KBM-7 (cell line): ENCODE data around the gene PCSK5.
A peak's percentile ranks its signal among the peaks of the same experiment; 100 is the strongest.

Experiments
- DNase-seq: peaks from one replicate; pipeline ENCODE4 v3.0.0-alpha.2; 2015
- in situ Hi-C: fragments of 300-500 bp; cut with MboI; formaldehyde crosslinking; loops from 2 replicates; pipeline ENCODE4 v1.14.3; 2020; ENCODE audit warnings: low sequenced_read_pairs, low pct_unique_long_range_greater_than_20kb, mixed read lengths

The PCSK5 gene

GRCh38 chr9:76153339-76153738, 262.9 kb downstream of the PCSK5 start:
- DNase-seq = no peak
- in situ Hi-C loops = no loop called here

DNA sequence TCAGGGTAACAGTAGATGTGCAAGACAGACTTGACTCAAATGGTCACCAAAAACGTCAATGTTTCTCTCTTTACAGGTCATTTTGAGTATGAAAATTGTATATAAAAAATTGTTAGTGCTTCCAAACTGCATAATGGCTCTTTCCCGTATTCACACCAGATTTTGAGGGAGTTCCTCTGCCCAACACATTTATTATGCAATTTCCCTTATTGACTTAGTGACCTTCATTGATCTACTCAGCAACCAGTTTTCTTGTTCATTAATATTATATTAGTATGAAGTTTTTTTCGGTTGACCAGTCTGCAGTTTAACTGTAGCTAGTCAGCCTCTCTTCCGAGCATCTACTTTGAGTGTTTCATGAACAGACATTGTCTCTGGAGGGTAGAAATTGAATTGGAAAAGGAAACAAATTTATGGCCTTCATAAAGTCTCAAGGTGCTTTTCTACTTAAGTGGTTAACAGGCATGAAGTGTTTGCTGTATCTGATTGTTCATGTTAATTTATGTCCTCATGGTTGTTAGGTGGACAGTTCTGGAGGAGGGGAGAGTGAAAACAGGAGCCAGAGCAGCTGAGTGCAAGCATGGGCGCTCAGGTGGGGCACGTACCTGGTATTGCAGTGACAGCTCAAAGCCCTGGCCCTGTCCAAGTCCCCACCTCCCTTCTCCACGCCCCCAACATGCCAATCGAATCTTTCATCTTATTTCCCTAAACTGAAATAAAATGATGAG, 263.6 kb downstream of the PCSK5 start:
- in situ Hi-C loops = no loop called here
- no peak for DNase-seq

- in situ Hi-C loops = no loop called here
Observed at GRCh38 chr9:76155361-76155760, 264.9 kb downstream of the PCSK5 start.

DNA sequence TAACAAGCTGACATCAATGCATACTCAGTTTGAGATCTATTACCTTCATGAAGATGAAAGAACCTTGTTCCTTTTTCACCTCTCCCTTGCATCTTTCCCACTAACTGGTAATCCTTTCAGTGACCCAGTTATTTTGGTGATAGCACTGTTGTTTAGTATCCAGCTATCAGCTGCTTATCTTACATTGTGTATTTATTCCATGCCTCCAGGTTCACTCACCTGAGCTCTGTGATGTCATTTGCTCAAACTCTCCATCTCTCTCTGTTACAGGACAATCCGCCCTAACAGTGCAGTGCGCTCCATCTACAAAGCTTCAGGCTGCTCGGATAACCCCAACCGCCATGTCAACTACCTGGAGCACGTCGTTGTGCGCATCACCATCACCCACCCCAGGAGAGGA, 268.2 kb downstream of the PCSK5 start:
- no peak for DNase-seq
- in situ Hi-C loops = no loop called here

More at GRCh38 chr9:76155361-76155760, 264.9 kb downstream of the PCSK5 start:
- no peak for DNase-seq

GRCh38 chr9:76159293-76159926, 268.9 kb downstream of the PCSK5 start:
- in situ Hi-C loops = no loop called here
- no peak for DNase-seq

GRCh38 chr9:76161106-76161505, 270.6 kb downstream of the PCSK5 start:
- no peak for DNase-seq
- in situ Hi-C loops = no loop called here

- DNase-seq = no peak
- in situ Hi-C loops = no loop called here
Observed at GRCh38 chr9:76161541-76161940, 271.1 kb downstream of the PCSK5 start.

GRCh38 chr9:76162086-76162730, 271.7 kb downstream of the PCSK5 start:
- no peak for DNase-seq
- in situ Hi-C loops = no loop called here

- in situ Hi-C loops = no loop called here
- DNase-seq = no peak
Observed at GRCh38 chr9:76162751-76163500, 272.5 kb downstream of the PCSK5 start.

- peak; percentile 13 for DNase-seq
- in situ Hi-C loops = no loop called here
Observed at GRCh38 chr9:76166526-76166925, 276.1 kb downstream of the PCSK5 start.

- DNase-seq = no peak
- in situ Hi-C loops = no loop called here
Observed at GRCh38 chr9:76176171-76176570, 285.7 kb downstream of the PCSK5 start.

DNA sequence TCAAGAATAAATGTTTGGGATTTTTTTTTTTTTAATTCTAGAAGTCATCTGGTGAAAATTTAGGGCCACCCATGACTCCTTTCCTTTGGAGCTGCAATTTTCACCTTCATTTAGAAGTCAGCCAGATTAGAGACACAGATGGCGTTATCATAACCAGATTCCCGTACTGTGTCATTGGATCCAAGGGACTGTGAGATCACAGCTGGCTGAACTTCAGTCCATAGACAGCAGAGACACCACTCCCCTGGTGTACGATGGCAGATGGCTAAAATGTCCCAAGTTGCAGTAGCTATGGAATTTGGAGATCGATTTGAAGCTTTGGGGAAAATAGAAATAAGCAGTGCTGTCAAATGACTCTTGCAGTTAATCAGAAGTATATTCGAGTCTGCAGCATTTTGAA, 287.5 kb downstream of the PCSK5 start:
- DNase-seq = no peak
- in situ Hi-C loops = no loop called here

DNA sequence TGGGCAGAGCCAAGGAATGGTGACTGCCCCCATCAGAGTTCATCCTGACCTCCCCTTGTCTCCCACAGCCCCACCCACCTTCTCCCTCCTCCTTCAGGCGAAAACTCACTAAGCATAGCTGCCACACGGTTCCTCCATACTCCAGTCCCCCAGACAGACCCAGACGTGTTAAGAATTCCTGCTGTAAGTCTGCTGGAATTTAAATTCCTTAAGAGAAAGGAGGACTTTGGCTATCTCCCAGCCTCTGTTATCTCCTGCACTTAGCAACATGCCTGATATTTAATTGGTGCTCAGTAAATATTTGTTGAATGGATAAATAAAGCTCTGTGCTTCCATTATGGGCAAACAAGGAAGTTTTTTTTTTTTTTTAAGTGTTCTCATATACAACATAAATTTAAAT, 290.1 kb downstream of the PCSK5 start:
- in situ Hi-C loops = no loop called here
- DNase-seq = no peak

- no peak for DNase-seq
- in situ Hi-C loops = no loop called here
Observed at GRCh38 chr9:76181020-76181641, 290.7 kb downstream of the PCSK5 start.

- in situ Hi-C loops = no loop called here
- DNase-seq = no peak
Observed at GRCh38 chr9:76181781-76182180, 291.3 kb downstream of the PCSK5 start.

DNA sequence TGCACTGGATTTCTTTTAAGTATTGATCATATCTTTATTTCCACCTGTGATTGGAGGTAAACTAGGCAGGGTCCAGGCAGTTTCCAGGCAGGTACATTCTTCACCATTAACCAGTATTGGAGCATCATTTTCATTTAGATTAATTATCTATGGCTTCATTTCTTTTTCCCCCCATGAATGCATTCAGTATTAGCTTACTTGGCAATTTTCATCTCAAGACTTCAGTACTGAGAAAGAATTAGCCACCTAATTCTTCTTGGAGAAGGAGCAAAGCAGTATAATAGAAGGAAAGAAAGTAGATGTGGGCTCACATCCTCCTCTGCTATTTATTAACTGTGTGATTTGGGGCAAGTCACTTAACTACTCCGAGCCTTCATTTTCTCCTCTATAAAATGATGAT, 295.0 kb downstream of the PCSK5 start:
- no peak for DNase-seq
- in situ Hi-C loops = no loop called here

DNA sequence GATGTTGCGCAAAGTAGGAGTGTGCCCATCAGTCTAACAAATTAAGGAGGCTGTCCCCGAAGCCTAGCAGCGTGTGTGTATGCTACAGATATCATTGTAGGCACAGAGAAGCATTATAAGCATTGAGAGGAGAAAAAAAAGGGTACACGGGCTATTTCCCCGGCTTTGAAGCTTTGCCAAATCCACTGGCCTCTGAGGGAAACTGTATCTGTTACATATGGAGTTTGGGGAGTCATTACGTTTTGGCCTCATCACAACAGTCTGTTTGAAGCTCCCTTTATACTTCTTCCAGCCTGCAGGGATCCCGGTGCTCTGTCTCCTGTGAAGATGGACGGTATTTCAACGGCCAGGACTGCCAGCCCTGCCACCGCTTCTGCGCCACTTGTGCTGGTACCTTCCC, 297.8 kb downstream of the PCSK5 start:
- in situ Hi-C loops = no loop called here
- no peak for DNase-seq

DNA sequence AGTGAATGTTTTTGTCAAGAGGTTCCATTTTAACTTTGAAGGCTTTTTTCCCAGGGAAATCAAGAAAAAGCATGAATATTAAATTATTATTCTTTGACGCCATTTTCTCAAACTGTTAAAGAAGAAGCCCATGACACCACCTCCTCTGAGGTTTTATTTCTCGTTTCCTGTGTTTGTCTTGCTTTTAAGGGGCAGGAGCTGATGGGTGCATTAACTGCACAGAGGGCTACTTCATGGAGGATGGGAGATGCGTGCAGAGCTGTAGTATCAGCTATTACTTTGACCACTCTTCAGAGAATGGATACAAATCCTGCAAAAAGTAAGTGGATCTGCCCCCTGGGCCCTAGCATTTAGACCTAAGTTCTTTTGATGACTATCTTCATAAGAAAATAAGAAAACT, 298.4 kb downstream of the PCSK5 start:
- in situ Hi-C loops = no loop called here
- no peak for DNase-seq

DNA sequence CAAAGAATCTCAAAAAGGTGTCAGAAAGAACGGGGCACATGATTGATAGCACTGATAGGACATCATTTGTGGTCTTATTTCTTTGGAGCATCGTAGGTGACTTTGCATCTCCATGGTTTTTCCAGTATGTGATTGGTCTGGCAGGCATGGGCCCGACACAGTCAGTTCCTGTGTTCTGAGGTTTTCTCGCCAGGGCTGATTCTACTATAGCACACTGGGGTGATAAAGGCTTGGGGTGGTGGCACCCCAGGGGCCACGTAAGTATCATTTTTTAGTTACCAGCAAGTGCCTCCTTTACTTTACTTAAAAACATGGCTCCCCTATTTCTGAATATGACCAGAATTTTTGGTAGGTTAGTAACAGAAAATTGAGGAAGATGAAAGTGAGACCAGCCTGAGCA, 301.0 kb downstream of the PCSK5 start:
- in situ Hi-C loops = no loop called here
- DNase-seq = no peak
